Measurements from ENCODE around the gene CDC42SE1.

GRCh38 chr1:151010346-151010726, 49.1 kb downstream of the CDC42SE1 start:
- no peak for TF ChIP-seq POLR2AphosphoS5 (IDR thresholded peaks at IDR 0.05; ENCODE audit: low read depth, low read length)
- TF ChIP-seq CTCF (IDR thresholded peaks at IDR 0.05), result no peak

Measured in Panc1 (cell line).